A673 (cell line): Measurements from ENCODE around the gene GYS2.

Experiments used
- CTCF ChIP-seq: fragments of 300-800, 200-600 bp; sonication (generic); conservative IDR thresholded peaks from 2 replicates; pipeline ENCODE4 v1.5.1; 2017; ENCODE audit warnings: low read depth, mild to moderate bottlenecking, antibody characterized with exemption, low read length, moderate library complexity, mixed read lengths
- EZH2 ChIP-seq: fragments of 200-600 bp; sonication (generic); IDR thresholded peaks from 2 replicates; pipeline ENCODE4 v1.6.1; 2017; ENCODE audit warnings: borderline replicate concordance, low read depth, mild to moderate bottlenecking, mixed read lengths, antibody characterized with exemption, low read length; ENCODE audit not compliant: poor library complexity, severe bottlenecking

- no peak for TF ChIP-seq CTCF
- no peak for TF ChIP-seq EZH2
These were observed 62.2 kb downstream of the GYS2 start for GRCh38 chr12:21542403-21542802.
